GM21619 (cell line): Measurements from ENCODE around the gene MOSPD3.

Source experiments
- ATAC-seq: cut with Tn5 transposase; IDR thresholded peaks from one replicate; pipeline ENCODE4 v1.9.1; 2021; ENCODE audit not compliant: unreplicated experiment

Gene MOSPD3

DNA sequence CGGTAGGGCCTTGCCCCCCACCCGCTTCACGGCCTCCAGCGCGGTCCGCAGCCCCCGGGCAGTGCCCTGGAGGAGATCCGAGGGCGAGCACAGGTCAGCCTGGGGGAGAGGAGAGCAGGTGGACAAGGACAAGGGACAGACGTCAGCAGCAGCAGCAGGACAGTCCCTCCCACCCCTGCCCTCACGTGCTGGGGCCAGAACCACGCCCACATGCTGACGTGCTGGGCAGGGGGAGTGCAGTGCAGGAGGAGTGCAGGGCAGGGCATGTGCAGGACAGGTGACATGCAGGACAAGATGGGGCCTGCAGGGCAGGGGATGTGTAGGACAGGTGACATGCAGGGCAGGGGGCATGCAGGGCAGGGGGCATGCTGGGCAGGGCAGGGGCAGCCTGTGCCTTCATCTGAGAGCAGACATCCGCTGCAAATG lies 37.1 kb upstream of the MOSPD3 start:
- no peak for ATAC-seq

DNA sequence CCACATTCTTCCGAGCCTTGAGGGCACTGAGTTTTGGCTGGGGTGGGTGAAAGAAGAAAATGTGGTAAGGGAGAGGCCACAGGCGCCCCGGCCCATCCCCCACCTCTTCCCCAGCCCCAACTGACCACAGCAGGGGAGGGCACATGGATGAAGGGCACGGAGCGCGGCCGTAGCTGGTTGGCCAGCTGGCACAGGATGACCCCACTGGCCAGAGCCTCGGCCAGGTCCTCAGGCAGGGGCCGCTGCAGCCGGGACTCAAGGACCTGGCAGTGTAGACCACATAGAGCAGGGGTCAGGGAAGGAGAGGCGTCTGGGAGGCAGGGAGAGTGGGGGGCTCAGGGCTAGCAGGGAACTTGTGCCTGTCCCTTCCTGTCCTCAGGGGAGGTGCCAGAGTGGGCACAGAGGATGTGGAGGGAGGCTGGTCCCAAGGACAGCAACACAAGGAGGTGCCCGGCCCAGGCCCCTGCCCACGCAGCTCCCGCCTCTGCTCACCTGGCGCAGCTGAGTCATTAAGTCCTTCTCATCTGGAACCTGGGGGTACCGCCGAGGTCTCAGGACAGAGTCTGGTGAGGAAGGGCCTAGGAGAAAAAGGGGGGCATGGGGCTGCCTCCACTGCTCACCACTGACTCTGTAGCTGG lies 36.5 kb upstream of the MOSPD3 start:
- no peak for ATAC-seq

DNA sequence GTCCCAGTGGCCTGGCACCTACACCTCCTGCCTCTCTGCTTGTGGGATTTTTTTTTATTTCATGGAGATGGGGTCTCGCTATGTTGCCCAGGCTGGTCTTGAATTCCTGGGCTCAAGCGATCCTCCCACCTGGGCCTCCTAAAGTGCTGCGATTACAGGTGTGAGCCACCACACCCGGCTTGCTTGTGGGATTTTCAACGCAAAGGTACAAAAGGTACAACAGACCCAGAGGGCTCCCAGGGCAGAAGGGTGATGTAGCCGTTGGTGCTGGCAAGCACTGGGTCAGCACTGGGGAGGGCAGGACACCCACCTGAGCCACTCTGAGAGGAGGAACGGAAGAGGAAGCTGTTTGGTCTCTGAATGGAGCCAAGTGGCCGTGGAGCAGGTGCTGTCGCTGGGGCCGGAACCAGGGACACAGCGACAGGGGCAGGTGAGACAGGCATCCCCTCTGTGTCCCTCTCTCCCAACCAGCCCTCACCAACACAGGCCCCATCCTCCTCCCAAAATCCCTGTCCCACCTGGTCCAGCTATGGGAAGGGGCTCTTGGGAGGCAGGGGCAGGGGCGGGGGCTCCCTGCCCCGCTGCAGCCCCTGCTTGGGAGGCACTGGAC lies 35.9 kb upstream of the MOSPD3 start:
- ATAC-seq: no peak

DNA sequence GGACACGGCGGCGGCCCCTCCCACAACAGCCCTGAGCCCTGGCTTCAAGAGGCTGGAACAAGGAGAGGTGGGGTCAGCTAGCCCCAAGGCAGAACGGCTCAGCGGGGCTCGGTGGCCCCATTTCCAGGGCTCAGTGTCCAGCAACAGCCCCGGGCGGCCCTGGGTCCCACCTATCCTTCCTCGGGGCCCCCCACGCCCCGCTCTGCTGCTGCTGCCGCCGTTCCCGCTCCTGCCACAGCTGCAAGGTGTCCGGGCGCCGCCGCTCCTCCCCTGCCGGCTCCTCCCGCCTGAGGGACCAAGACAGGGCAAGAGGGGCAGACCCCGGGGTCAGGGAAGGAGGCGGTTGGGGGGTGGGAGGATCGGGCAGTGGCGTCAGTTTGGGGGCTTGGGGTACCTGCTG lies 35.2 kb upstream of the MOSPD3 start:
- ATAC-seq: no peak

GRCh38 chr7:100577507-100577906 lies 34.8 kb upstream of the MOSPD3 start:
- no peak for ATAC-seq

DNA sequence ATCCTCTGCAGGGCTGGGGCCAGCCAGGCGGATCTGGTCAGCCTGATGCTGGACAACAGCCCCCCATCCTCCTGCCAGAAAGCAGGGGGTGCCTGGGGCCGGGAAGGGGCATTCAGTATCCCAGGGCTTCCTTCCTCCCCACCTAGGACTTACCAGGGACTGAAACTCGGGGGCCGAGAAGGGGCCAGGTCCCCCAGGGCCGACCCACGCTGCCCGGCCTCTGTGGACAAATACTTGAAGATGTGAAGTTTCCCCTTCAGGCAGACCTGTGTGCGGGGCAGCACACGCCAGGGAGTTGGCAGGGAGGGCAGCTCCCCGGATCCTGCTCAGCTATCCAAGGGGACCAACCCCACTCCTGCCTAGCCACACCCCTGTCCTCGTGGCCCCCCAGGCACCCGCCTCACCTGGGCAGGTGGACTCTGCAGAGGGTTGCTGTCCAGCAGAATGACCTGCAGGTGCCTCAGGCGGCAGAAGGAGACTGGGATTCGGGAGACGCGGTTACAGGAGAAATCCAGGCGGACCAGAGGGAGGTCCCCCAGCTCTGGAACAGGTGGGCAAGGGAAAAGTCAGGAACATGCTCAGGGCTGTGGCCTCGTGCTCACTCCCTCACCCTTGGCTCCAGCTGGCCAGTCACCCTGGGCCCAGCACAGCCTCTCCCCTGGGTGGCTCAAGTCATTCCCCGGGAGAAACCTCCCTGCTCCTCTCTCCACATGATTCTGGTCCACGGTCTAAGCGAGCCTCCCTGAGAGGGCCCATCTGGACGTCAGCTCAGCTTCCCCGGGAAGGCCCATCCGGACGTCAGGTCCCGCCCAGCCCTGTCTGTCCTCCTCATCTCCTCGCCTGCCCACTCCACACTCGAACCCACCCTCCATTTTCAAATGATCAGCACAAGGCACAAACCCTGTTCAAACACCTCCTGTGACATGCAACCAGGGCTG lies 33.8 kb upstream of the MOSPD3 start:
- no peak for ATAC-seq

DNA sequence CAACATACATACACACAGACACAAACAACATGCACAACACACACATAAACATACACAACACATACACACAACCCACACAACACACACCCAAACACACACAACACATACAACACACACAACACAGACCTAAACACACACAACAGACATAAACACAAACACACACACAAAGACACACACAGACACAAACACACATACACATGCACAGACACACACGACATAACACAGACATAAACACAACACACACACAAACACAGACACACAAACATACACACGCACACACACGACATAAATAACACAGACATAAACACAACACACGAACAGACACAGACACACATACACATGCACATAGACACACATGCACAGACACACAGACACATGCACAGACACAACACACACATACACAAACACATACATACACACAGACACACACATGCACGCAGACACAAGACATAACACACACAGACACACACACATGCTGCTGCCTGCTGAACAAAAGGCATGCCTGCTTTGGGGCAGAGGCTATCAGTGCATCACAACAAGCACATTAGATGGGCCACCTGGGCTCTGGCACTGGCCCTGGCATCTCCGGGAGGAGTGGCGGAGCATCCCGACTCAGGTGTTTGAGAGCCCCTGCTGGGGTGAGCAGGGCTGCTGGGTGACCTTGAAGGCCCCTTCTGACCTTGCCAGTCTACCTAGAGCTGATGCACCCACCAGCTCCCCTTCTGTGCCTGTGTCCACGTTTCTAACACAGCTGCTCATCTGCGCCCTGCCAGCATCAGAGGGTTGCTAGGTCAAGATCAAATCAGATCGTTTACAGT lies 31.7 kb upstream of the MOSPD3 start:
- ATAC-seq: no peak

DNA sequence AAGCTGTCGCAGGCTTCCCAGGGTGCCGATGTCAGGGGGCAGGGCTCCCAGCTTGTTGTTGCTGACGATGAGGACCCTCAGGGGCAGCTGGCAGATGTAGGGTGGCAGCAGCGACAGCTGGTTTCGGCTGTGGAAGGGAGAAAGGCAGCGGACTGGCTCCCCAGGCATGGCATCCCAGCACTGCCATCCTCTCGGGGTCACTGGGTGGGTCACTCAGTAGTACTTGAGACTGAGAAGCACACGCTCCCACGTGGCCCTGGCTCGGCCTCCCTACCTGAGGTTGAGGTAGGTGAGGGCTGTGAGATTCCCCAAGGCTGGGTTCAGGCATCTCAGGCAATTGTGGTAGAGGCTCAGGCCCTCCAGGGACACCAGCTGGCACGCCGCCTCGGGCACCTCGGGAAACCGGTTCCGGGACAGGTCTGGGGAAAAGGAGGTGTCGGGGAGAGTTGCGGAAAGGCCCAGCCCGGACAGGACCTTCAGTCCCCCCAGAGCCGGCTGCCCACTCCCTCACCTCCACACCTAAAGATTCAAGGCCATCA lies 30.2 kb upstream of the MOSPD3 start:
- no peak for ATAC-seq

DNA sequence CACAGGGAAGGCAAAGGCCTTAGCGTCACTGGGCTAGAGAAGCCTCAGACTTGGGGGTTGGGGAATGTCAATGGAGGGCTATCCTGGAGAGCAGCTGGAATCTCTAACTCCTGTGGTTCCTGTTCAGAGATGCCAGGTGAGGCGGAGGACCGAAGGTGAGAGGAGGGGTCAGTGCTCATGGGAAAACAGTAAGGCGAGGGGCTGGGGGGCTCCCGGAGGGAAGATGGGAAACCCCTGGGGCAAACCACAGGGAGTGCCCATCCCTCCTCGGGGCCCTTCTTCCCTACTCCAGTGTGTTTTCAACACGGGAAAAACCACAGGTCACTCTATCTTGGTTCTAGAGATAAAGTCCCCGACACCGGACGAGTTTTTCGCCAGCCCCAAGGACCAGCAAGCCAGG lies 29.7 kb upstream of the MOSPD3 start:
- no peak for ATAC-seq

DNA sequence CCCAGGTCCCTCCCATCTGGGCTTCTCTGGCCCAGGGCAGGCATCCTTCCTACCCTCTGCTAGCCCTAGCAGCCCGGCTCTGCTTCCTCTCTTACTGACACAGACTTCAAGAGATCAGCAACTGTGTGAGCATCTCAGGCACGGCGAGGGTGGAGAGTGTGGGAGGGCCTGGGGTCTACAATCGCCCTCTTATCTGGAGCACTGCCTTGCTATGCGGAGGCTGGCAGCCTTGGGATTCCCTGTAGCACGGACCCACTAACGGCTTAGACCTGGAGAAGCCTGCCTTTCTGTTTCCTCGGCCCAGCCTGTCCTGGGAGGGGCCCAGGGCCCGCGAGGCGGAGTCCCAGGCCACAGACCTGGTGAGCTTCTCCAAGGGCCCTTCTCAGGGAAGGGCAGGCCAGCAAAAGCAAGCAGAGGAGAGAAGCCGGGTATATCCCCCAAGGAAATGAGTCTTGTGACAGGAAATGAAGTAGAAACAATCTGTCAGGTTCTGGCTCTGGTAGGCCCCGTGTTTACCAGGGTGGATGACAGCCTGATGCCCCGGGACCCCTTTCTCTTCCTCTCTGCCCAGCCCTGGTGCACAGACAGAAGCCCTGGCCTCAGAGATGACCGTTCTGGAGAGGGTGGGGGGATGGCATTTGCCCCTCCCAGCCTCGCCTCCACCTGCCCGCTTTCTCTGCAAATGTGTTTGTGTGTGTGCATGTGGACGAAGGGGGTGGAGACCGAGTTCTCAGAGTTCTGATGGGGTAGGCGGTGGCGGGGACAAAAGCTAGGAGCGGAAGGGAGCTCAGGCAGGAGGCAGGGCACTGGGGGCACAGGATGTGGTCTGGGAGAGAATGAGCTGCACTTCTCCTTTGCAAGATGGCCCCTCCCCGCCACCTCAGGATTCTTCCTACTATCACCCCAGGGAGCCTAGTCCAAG lies 28.9 kb upstream of the MOSPD3 start:
- no peak for ATAC-seq

DNA sequence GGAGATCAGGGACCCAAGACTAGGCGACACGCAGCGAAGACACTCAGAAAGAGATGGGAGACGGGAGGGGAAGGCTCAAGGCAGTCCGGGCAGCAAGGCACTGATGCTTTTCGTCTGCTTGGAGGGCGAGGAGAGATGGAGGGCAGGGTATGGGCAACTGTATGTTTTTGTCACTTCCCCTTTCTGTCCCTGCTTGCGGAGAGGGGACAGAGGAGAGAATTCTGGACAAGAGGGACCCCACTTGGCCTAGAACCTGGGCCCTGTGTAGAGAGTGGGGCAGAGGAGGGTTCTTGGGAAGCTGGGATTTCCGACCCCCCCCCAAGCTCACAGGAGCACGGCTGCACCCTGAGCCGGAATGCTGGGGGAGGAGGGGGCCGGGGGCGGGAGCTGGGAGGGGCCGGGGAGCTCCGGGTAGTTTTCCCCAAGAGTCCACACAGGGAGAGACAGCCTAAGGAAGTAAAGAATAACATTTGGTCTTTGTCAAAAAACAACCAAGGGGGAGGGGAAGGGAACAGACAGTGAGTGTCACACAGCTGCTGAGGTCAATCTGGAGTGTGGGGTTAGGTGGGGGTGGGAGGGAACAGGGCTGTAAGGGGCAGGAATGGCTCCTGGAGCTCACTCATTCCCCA lies 28.2 kb upstream of the MOSPD3 start:
- no peak for ATAC-seq

- ATAC-seq: no peak
These were observed 27.4 kb upstream of the MOSPD3 start for GRCh38 chr7:100584683-100585510.

DNA sequence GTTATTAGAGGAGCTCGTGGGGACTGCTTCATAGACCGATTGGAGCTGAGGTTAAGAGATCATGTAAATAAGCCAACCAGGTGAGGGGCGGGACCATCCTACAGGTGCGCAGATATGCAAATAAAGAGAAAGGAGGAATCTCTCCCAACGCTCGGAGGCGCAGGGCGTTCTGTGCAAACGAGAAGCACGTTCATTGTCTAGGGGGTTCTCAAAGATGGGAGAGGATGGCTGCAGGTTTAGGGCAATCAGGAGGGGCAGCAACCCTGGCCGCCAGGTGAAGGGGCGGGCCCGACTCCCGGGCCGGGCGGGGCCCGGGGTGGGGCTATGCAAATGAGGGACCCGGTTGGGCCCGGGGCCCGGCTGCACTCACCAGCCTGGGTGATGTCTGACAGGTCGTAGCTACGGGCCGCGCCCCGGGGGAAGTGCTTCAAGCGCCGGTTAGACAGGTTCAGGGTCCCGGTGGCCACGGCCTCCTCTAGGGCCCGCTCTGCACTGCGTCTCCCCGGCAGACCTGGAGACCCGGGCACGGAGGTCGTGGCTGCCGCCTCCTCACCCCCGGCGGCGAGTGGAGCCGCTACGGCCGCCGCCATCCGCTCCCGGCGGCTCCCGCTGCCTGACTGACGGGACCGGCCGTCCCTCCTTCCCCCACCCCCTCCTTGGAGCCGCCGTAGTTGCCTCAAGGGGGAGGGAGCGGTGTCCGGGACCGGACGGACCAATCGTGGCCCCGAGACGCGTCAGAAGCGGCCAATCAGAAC lies 26.7 kb upstream of the MOSPD3 start, which contains the start of gene LRCH4:
TSS of gene LRCH4 (minus strand) at position 619 of the 755 bp plus-strand sequence. CDS start at position 590, 29 bp downstream.
- no peak for ATAC-seq

- peak; percentile 79 for ATAC-seq
These were observed 25.9 kb upstream of the MOSPD3 start, which contains the start of gene FBXO24 for GRCh38 chr7:100586266-100587025. TSS of gene FBXO24 (plus strand) at chr7:100586328. CDS start at chr7:100586626, 298 bp downstream.

GRCh38 chr7:100588438-100588837 lies 23.9 kb upstream of the MOSPD3 start:
- ATAC-seq: no peak

DNA sequence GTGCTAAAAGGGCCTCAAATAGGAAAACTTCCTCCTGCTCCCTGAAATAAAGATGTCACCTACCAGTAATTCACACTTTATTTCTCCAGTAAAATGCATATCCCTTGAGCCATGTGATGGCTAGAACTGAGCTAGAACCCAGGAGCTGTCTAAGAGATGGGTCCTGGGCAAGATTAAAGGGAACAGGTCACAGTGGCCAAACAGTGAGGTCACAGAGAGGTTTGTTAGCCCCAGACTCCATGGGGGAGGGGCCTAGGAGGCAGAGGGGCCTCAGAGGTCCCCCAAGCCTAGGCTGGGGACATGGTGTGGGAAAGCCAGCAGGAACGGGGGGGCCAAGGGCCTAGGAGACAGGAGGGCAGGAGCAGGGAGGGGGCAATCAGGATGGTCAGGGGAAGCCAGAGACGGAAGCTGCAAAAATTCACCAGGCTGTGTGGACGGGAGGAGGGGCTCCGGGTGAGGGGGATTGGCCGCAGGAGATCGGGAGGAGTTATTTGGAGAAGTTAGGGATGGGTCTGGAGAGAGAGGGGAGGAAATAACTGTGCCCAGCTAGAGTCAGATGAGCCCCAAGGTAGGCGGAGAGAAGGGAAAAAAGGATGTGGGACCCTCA lies 22.9 kb upstream of the MOSPD3 start:
- no peak for ATAC-seq
